Stimulated activated naive B cell treated with anti-CD40 and anti-IgM and Interleukin-4, amounts not matched to agents 10 μg/mL and 1 μg/mL and 100 μg/mL, for 72 hours (primary cell): ENCODE results near the gene UBA3.

ENCODE experiments used
- ATAC-seq, 2 donors: fragments of 150-1000 bp; cut with Tn5 transposase; replicated peaks; 2 replicates each; pipeline ENCODE4 v1.10.0; 2021; ENCODE audit warnings: moderate library complexity in 1 of 2
- DNase-seq: peaks from one replicate; pipeline ENCODE4 v3.0.0; 2021
- H3K27ac Mint-ChIP-seq: one replicate; pipeline ENCODE4 v1.8.0; 2022; ENCODE audit warnings: mild to moderate bottlenecking, mixed read lengths
- H3K27me3 Mint-ChIP-seq, 2 donors: one replicate each; pipeline ENCODE4 v1.8.0; 2022; ENCODE audit warnings: mixed read lengths in 2 of 2
- H3K36me3 Mint-ChIP-seq, 2 donors: one replicate each; pipeline ENCODE4 v1.8.0; 2022; ENCODE audit warnings: mixed read lengths in 2 of 2, mild to moderate bottlenecking in 1 of 2
- H3K4me1 Mint-ChIP-seq, 2 donors: one replicate each; pipeline ENCODE4 v1.8.0; 2022; ENCODE audit warnings: mixed read lengths in 2 of 2, mild to moderate bottlenecking in 1 of 2
- H3K4me3 Mint-ChIP-seq, 2 donors: one replicate each; pipeline ENCODE4 v1.8.0; 2022; ENCODE audit warnings: mild to moderate bottlenecking in 2 of 2, mixed read lengths in 2 of 2, moderate library complexity in 1 of 2
- H3K9me3 Mint-ChIP-seq, 2 donors: one replicate each; pipeline ENCODE4 v1.8.0; 2022; ENCODE audit warnings: mixed read lengths in 2 of 2, mild to moderate bottlenecking in 1 of 2

The UBA3 gene

DNA sequence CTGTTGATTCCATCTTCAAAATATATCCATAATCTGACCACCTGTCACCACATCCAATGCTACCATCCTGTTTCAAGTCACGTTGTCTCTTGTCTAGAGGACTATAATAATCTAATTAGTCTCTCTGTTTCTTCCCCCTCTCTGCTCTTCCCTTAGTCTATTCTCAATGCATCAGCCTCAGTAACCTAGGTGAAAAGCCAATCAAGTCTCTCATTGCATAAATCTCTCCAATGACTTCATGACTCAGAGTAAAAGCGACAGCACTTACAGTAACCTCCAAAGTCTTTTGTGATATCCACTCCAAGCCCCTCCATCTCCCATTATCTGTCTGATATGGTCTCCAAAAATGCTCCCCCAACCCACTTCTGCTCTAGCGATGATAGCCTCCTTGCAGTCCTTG, 7.2 kb downstream of the UBA3 start:
- no peaks in the 10 kb centered on the region for H3K27me3 Mint-ChIP-seq
- H3K27ac Mint-ChIP-seq, result no peak overlapping the region
- peaks cover 23 to 33% of the 10 kb centered on the region in 2 donors for H3K4me1 Mint-ChIP-seq
- ATAC-seq, result no peak
- H3K4me3 Mint-ChIP-seq, result no peak overlapping the region
- H3K36me3 Mint-ChIP-seq, result peaks cover 28 to 29% of the 10 kb centered on the region in 2 donors
- no peaks in the 10 kb centered on the region for H3K9me3 Mint-ChIP-seq
- DNase-seq, result no peak

DNA sequence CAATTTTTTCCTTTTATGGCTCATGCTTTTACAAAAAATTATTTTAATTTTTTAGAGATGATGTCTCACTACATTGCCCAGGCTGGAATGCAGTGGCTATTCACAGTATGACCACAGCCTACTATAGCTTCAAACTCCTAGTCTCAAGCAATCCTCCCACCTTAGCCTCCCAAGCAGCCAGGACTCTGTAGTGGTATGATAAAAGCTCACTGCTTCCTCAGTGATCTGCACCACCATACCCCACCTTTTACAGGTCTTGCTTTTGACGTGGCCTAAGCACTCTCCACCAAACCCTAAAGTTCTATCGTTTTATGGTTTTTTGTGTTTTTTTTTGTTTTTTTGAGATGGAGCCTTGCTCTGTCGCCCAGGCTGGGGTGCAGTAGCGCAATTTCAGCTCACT, 14.0 kb downstream of the UBA3 start:
- peaks cover 4 to 8% of the 10 kb centered on the region in 2 donors for H3K4me1 Mint-ChIP-seq
- H3K36me3 Mint-ChIP-seq, result peaks cover 17 to 20% of the 10 kb centered on the region in 2 donors
- H3K27me3 Mint-ChIP-seq, result no peaks in the 10 kb centered on the region
- no peaks in the 10 kb centered on the region for H3K9me3 Mint-ChIP-seq
- no peak overlapping the region for H3K27ac Mint-ChIP-seq
- no peak overlapping the region for H3K4me3 Mint-ChIP-seq
- ATAC-seq, result no peak
- DNase-seq, result no peak

DNA sequence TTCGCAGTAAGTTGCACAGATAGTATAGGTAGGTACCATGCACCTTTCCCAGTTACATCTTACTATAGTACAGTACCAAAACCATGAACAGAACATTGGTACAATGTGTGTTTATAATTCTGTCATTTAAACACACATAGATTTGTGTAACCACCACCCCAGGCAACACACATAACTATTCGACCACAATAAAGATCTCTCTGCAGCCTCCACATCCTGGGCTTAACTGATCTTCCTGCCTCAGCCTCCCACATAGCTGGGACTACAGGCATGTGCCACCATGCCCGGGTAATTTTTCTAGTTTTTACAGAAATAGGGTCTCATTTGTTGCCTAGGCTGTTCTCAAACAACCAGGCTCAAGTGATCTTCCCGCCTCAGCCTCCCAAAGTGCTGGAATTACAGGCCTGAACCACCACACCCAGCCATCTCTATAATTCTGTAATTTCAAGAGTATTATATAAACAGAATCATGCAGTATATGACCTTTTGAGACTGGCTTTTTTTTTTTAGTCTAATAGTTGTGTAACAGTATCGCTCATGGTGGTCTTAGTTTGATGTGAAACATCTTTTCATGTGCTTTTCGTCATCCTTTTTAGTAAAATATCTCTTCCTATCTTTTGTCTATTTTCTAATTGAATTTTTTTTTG, 14.7 kb downstream of the UBA3 start:
- peaks cover 0 to 1% of the 10 kb centered on the region in 2 donors for H3K9me3 Mint-ChIP-seq
- H3K27ac Mint-ChIP-seq, result no peak overlapping the region
- ATAC-seq (no peak), DNase-seq (no peak)
- peaks cover 0 to 2% of the 10 kb centered on the region in 2 donors for H3K4me1 Mint-ChIP-seq
- H3K4me3 Mint-ChIP-seq, result no peak overlapping the region
- no peaks in the 10 kb centered on the region for H3K27me3 Mint-ChIP-seq
- peaks cover 17 to 19% of the 10 kb centered on the region in 2 donors for H3K36me3 Mint-ChIP-seq

DNA sequence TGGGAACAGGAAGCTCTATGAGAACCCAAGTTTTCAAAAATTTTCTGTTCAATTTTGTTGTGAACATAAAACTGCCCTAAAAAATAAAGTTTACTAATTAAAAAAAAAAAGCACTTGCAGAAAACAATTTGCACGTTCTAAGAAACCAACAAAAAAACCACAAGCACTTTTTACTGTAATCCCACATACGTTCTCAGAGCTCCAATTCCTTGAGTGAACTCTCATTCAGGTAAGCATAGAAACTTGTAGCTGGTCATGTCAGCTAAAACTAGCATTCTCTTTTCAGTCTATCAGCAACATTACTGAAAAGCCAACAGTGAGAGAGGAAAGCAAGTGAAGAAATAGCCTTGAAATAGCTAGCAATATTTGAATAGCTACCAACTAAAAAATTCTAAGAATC, 16.5 kb downstream of the UBA3 start:
- ATAC-seq (no peak), DNase-seq (no peak)
- no peaks in the 10 kb centered on the region for H3K27me3 Mint-ChIP-seq
- no peak overlapping the region for H3K4me3 Mint-ChIP-seq
- peaks cover 0 to 4% of the 10 kb centered on the region in 2 donors for H3K9me3 Mint-ChIP-seq
- H3K27ac Mint-ChIP-seq, result no peak overlapping the region
- H3K36me3 Mint-ChIP-seq, result peaks cover 32 to 35% of the 10 kb centered on the region in 2 donors
- peaks cover 12% of the 10 kb centered on the region in 2 donors for H3K4me1 Mint-ChIP-seq

DNA sequence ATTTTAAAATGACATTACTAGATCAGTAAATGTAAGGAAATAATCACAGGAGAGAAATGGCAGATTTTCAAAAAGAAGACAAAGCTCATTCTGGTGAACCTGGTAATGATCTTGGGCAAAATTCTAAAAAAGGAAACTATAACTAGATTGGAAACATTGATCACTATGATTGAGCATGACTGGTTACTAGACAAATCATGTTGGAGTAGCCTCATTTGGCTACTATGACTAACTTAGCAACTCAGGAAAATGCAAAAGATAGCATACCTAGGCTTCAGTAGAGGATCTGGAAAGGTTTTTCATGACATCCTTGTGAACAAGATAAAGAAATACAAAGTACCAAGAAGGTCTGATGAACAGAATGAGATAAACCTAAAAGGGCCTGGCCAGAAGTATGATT, 20.5 kb downstream of the UBA3 start:
- Mint-ChIP-seq H3K27me3 (no peaks in the 10 kb centered on the region), H3K27ac (peak overlapping the region; percentile 94), H3K4me1 (peaks cover 17 to 19% of the 10 kb centered on the region in 2 donors), H3K9me3 (peaks cover 0 to 4% of the 10 kb centered on the region in 2 donors), H3K36me3 (peaks cover 35 to 40% of the 10 kb centered on the region in 2 donors), H3K4me3 (no peak overlapping the region)
- no peak for ATAC-seq
- DNase-seq, result no peak

DNA sequence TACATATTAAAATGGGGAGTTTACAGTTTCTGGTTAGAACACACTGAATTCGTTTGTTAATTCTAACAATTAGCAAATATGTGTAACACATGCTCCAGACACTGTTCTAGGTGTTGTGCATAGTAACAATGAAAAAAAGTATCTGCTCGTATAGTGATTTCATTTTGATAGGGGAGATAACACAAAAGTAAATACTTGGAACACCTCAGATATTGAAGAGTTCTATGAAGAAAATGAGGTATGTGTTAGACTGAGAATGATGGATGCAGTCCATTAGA, 21.3 kb downstream of the UBA3 start:
- Mint-ChIP-seq H3K27me3 (no peaks in the 10 kb centered on the region), H3K27ac (peak overlapping the region; percentile 94), H3K36me3 (peaks cover 35 to 37% of the 10 kb centered on the region in 2 donors), H3K4me1 (peaks cover 17 to 19% of the 10 kb centered on the region in 2 donors), H3K9me3 (peaks cover 0 to 4% of the 10 kb centered on the region in 2 donors), H3K4me3 (peak overlapping the region in 1 of 2 donors; percentile 4)
- DNase-seq, result no peak
- no peak for ATAC-seq

DNA sequence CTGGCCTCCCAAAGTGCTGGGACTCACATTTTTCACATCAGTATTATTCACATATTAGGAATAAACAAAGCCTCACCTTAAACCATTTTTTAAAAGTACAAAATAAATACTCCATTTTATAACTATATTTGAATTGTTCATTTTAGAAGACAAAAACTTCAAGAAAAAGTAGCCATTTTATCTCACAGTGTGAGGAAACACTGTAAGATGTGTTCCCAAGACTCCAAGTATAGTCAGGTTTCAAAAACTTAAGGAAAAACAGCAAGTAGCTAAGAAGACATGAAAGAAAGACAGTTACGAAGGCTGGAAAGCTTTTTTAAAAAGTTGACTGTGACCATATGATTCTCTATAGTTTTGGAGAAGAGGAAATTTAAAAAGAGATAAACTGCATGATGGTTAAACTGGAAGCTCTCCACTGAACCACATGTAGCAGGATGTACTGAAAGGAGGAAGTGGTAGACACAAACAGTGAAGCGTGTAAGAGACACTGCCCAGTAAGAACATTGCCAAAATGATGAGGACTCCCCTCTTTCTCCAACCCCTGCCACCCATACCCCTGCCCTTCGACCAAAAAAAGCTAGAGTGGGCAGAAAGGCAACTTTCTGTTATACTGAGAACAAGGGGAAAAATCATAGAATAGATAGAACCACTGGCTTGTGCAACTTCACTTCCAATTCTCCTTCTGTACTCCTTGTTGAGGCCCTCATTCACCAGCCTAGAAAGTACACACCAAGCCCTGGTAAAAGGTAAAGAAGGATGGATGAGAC, 21.8 kb downstream of the UBA3 start:
- H3K4me1 Mint-ChIP-seq, result peaks cover 17 to 19% of the 10 kb centered on the region in 2 donors
- ATAC-seq (peak; percentile 100), DNase-seq (no peak)
- H3K36me3 Mint-ChIP-seq, result peaks cover 33% of the 10 kb centered on the region in 2 donors
- peak overlapping the region; percentile 94 for H3K27ac Mint-ChIP-seq
- peaks cover 0 to 4% of the 10 kb centered on the region in 2 donors for H3K9me3 Mint-ChIP-seq
- H3K27me3 Mint-ChIP-seq, result no peaks in the 10 kb centered on the region
- H3K4me3 Mint-ChIP-seq, result peak overlapping the region; percentile 4 to 19

DNA sequence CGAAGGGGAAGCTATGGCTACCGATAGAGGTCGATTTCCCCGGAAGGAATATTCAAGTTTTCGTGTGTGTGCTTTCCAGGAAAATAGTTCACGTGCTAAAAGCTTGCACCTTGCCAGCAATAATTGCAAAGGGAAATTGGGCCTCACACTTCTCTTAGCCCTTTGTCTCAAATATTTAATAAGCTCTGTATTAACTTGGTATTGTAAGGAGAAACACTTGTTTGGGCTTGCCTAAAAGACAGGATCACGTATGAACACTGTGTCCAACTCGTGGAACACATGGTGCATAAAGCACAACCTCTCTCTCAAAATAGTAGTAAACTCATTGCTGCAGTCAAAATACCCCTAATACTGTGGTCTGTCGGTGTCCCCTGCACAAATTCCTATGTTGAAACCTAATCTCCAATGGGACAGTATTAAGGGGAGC, 27.7 kb downstream of the UBA3 start:
- H3K27ac Mint-ChIP-seq, result peak overlapping the region; percentile 99
- H3K4me1 Mint-ChIP-seq, result peaks cover 22 to 29% of the 10 kb centered on the region in 2 donors
- DNase-seq, result no peak
- peak overlapping the region; percentile 98 to 99 for H3K4me3 Mint-ChIP-seq
- no peaks in the 10 kb centered on the region for H3K9me3 Mint-ChIP-seq
- ATAC-seq, result peak in 1 of 2 donors; percentile 1
- peaks cover 20 to 28% of the 10 kb centered on the region in 2 donors for H3K36me3 Mint-ChIP-seq
- H3K27me3 Mint-ChIP-seq, result no peaks in the 10 kb centered on the region

DNA sequence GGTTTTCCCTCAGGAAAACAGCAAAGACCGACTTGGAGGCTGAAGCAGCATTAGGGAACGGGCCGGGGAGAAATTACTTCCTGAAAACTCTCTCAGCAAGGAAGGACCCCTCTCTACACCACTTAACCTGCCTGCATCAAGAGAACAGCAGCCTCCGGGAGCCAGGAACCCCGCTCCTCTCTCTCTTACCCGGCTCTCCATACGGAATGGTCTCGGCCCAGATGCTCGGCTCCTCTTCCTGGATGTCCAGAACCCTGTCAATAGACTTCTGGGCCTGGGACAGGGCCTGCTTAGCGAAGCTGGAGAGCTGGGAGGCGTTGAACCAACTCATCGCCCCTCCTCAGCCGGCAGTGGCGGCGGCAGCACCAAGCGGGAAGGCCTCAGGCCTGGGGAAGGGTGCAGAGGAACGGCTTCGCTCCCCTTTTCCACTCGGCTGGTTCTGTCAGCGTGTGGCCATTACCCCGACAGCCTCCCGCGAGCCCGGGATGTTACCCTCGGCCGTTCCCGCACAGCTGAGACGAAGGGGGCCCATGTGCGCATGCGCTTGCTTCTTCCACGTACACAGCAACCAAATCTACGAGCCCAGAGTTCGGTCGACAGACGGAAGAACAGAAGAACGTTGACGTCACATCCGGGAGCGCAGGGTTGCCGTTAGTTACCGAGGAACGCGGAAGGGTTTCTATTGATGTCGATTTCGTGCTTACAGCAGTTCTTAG, 28.3 kb downstream of the UBA3 start, which contains the start of gene TMF1:
Gene TMF1, minus strand, starts transcription at position 578 of the 716 bp plus-strand sequence. Its CDS starts 247 bp downstream, at position 331.
- H3K36me3 Mint-ChIP-seq, result peaks cover 23 to 32% of the 10 kb centered on the region in 2 donors
- ATAC-seq (peak; percentile 95 to 97), DNase-seq (peak; percentile 95)
- no peaks in the 10 kb centered on the region for H3K9me3 Mint-ChIP-seq
- peak within 1 kb of the TSS; percentile 99 for H3K27ac Mint-ChIP-seq
- peaks cover 26 to 34% of the 10 kb centered on the region in 2 donors for H3K4me1 Mint-ChIP-seq
- H3K27me3 Mint-ChIP-seq, result no peaks in the 10 kb centered on the region
- peak within 1 kb of the TSS; percentile 98 to 99 for H3K4me3 Mint-ChIP-seq

DNA sequence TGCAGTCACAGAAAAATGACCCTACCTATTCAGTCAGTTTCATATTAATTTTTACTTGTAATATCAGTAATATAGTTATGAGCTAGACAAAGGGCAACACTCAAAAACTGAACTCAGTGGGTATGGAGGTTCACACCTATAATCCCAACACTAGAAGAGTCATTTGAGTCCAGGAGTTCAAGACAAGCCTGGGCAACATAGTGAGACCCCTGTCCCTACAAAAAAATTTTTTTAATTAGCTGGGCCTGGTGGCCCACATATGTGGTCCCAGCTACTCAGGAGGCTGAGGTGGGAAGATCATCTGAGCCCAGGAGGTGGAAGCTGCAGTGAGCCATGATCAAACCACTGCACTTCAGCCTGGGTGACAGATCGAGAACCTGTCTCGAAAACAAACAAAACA, 31.2 kb downstream of the UBA3 start:
- Mint-ChIP-seq H3K4me1 (peaks cover 26 to 34% of the 10 kb centered on the region in 2 donors), H3K4me3 (no peak overlapping the region), H3K27me3 (no peaks in the 10 kb centered on the region), H3K36me3 (peaks cover 24 to 36% of the 10 kb centered on the region in 2 donors), H3K9me3 (no peaks in the 10 kb centered on the region), H3K27ac (no peak overlapping the region)
- ATAC-seq (no peak), DNase-seq (no peak)

DNA sequence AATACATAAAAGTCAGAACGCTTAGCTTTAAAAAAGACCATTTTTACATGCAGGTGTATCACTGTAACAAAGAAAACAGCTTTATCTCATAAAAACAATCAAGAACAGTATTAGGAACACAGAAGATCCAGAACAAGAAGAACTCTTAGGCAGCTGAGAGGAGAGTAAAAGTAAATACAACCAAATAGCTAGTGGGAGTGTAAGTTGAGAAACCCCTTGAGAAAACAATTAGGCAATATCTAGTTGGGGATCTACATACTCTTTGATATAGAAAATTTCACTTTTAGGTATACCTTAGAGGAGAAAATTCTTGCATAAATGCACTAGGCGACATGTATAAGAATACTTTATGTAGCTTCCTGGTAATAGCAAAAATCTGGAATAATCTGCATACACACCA, 35.6 kb downstream of the UBA3 start:
- peaks cover 31 to 41% of the 10 kb centered on the region in 2 donors for H3K36me3 Mint-ChIP-seq
- H3K4me3 Mint-ChIP-seq, result no peak overlapping the region
- H3K4me1 Mint-ChIP-seq, result peaks cover 14 to 17% of the 10 kb centered on the region in 2 donors
- H3K27me3 Mint-ChIP-seq, result no peaks in the 10 kb centered on the region
- no peaks in the 10 kb centered on the region for H3K9me3 Mint-ChIP-seq
- DNase-seq (no peak), ATAC-seq (no peak)
- no peak overlapping the region for H3K27ac Mint-ChIP-seq

DNA sequence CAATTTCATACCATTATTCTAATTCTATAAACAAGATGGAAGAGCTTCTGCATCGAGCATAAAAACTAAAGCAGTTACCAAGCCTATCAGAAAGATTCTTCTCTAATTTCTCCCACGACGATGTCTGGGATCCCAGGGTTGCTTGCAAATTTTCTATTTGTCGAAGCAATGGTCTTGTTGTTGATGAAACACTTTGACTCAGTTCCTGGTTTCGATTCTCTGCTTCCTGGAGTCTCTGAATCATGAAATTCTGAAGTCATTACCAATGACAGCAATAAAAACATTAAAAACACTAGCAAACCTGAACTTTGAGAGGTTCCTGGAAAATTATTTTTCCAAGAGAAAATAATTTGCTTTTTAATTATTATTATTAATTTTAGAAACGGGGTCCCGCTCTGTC, 46.7 kb downstream of the UBA3 start:
- no peak for DNase-seq
- H3K9me3 Mint-ChIP-seq, result no peaks in the 10 kb centered on the region
- H3K4me1 Mint-ChIP-seq, result no peaks in the 10 kb centered on the region
- no peaks in the 10 kb centered on the region for H3K27me3 Mint-ChIP-seq
- peaks cover 24 to 32% of the 10 kb centered on the region in 2 donors for H3K36me3 Mint-ChIP-seq
- ATAC-seq, result no peak
- no peak overlapping the region for H3K4me3 Mint-ChIP-seq
- H3K27ac Mint-ChIP-seq, result no peak overlapping the region

DNA sequence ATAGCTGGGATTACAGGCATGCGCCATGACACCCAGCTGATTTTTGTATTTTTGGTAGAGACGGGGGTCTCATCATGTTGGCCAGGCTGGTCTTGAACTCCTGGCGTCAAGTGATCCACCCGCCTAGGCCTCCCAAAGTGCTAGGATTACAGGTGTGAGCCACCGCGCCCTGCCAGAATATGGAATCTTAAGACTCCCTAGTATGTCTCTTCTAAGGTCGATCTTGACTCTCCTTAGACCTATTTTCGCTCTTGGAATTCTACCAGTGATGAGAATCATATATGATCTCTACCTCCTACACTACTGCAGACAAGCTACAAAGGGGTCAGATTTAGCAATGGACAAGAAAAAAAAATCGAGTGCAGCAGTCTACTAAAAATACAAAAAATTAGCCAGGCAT, 47.4 kb downstream of the UBA3 start:
- Mint-ChIP-seq H3K27ac (no peak overlapping the region), H3K36me3 (peaks cover 24 to 37% of the 10 kb centered on the region in 2 donors), H3K27me3 (no peaks in the 10 kb centered on the region), H3K9me3 (no peaks in the 10 kb centered on the region), H3K4me3 (no peak overlapping the region), H3K4me1 (no peaks in the 10 kb centered on the region)
- no peak for DNase-seq
- no peak for ATAC-seq

DNA sequence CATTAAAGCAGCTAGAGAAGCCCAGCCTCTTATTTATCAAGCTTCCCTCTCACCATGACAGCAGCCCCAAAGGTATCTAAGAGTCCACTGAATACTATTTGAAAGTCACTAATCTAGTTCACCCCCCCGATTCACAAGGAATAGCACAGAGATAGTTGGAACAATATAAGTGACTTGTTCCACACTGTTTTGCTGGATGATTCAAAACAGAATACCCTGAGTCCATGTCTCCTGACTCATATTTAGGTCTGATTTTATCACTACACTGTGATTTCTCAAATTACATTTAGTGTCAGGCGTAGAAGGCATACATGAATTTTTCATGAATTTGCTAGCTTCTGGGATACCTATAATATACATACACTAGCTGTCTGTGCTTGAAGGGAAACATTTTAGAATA, 48.0 kb downstream of the UBA3 start:
- H3K27me3 Mint-ChIP-seq, result no peaks in the 10 kb centered on the region
- ATAC-seq (no peak), DNase-seq (no peak)
- H3K27ac Mint-ChIP-seq, result no peak overlapping the region
- H3K4me1 Mint-ChIP-seq, result no peaks in the 10 kb centered on the region
- no peak overlapping the region for H3K4me3 Mint-ChIP-seq
- no peaks in the 10 kb centered on the region for H3K9me3 Mint-ChIP-seq
- H3K36me3 Mint-ChIP-seq, result peaks cover 24 to 39% of the 10 kb centered on the region in 2 donors
